ENCODE results near the gene KRTAP21-3. TPM values are rescaled to one million over a fixed set of nuclear protein-coding genes. Genes with fewer than 3 reads are reported as not detected.
"Not testable (repeated sequence)": the region's sequence is repeated elsewhere in the genome, so short reads cannot be mapped to it uniquely, and the experiment has no call there.

Gene KRTAP21-3, protein sequence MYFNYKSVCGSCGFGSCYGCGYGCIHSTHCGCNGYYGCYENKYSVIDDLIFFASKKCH
- total RNA-seq = not detected

GRCh38 chr21:30718239-30718909 is at the start of gene KRTAP21-3:
KRTAP21-3 (minus strand) TSS chr21:30718777; CDS start chr21:30718759, 18 bp downstream.
- intact Hi-C loops (cut with DNase I; ENCODE audit: low total_unique reads) = no loop called here
- Histone ChIP-seq H3K27me3 (no peaks in the 10 kb centered on the region), H3K27ac (no peak within 1 kb of the TSS), H3K4me3 (no peak within 1 kb of the TSS), H3K4me1 (no peaks in the 10 kb centered on the region), H3K36me3 (no peaks in the 10 kb centered on the region), H3K9me3 (no peaks in the 10 kb centered on the region)
- TF ChIP-seq, protein P1, sequence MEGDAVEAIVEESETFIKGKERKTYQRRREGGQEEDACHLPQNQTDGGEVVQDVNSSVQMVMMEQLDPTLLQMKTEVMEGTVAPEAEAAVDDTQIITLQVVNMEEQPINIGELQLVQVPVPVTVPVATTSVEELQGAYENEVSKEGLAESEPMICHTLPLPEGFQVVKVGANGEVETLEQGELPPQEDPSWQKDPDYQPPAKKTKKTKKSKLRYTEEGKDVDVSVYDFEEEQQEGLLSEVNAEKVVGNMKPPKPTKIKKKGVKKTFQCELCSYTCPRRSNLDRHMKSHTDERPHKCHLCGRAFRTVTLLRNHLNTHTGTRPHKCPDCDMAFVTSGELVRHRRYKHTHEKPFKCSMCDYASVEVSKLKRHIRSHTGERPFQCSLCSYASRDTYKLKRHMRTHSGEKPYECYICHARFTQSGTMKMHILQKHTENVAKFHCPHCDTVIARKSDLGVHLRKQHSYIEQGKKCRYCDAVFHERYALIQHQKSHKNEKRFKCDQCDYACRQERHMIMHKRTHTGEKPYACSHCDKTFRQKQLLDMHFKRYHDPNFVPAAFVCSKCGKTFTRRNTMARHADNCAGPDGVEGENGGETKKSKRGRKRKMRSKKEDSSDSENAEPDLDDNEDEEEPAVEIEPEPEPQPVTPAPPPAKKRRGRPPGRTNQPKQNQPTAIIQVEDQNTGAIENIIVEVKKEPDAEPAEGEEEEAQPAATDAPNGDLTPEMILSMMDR (IDR thresholded peaks at IDR 0.05) = no peak
- TF ChIP-seq POLR2AphosphoS5 (IDR thresholded peaks at IDR 0.05) = no peak
- no peak for TF ChIP-seq POLR2A (IDR thresholded peaks at IDR 0.05)
- DNase-seq (ENCODE audit: low spot score in 2 of 2) = no peak

DNA sequence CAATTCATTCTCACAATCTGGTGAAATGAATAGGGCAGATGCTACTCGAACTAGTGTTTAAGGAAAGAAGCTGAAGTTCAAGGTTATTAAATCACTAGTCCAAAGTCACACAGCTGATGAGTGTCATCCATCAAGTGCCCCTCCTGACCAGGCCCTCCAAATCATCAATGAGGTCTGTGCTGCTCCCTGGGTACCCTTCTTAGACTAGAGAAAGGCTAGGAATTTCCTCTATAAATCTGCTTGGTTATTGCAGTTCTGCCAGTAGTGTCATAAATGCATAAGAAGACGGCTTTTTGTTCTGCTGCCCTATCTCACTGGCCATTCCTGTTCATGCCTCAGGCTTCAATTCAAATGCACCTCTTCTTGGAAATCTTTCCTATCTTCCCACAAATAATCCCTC is 42.2 kb upstream of the KRTAP21-3 start:
- H3K27ac ChIP-seq = no peak overlapping the region
- no peaks in the 10 kb centered on the region for H3K4me1 ChIP-seq
- no peaks in the 10 kb centered on the region for H3K9me3 ChIP-seq
- no peaks in the 10 kb centered on the region for H3K27me3 ChIP-seq
- DNase-seq (ENCODE audit: low spot score in 2 of 2) = no peak
- intact Hi-C loops (cut with DNase I; ENCODE audit: low total_unique reads) = no loop called here
- H3K4me3 ChIP-seq = no peak overlapping the region
- no peaks in the 10 kb centered on the region for H3K36me3 ChIP-seq
- TF ChIP-seq POLR2AphosphoS5 (IDR thresholded peaks at IDR 0.05) = no peak
- no peak for TF ChIP-seq POLR2A (IDR thresholded peaks at IDR 0.05)
- TF ChIP-seq, protein P1 (IDR thresholded peaks at IDR 0.05) = no peak

DNA sequence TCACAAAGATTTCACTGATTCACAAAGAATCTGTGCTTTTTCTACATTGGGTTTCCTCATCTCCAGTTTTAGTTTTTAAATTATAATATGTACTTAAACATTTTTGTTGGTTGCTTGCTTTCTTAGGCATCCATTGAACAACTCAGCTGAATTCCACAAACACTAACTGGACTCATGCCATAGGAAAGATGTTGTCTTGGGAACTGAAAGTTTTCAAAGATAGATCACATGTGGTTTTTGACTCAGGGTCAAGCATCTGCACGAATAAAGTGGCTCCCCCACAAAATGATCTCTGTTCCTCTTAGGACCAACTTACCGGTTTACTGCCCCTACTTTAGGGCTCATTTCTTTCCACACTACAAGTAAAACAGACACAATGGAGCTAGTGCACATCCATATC is 39.7 kb upstream of the KRTAP21-3 start:
- Histone ChIP-seq H3K27ac (no peak overlapping the region), H3K9me3 (no peaks in the 10 kb centered on the region), H3K27me3 (no peaks in the 10 kb centered on the region), H3K36me3 (no peaks in the 10 kb centered on the region), H3K4me3 (no peak overlapping the region), H3K4me1 (no peaks in the 10 kb centered on the region)
- intact Hi-C loops (cut with DNase I; ENCODE audit: low total_unique reads) = no loop called here
- DNase-seq (ENCODE audit: low spot score in 2 of 2) = no peak
- no peak for TF ChIP-seq POLR2A (IDR thresholded peaks at IDR 0.05)

DNA sequence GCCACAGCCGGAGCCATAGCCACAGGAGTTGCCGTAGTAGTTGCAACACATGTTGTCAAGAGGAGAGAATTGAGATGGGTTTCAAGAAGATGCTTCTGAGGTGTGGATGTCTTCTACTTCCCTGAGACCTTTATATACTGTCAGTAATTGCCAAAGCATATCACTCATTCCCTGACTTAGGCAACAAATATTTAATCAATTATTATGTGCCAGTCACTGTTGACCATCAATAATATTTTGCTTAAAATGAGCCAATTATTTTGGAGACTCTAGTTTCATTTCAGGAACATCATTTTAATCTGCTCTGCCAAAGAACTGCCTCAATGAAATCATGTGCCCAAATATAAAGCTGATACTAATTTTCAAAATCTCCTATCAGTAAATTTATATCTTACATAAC is 36.8 kb upstream of the KRTAP21-3 start, which contains the start of gene KRTAP21-1:
Gene KRTAP21-1 (minus strand): TSS at position 101 of the 400 bp plus-strand sequence. CDS start 50 bp downstream, at position 51.
- intact Hi-C loops (cut with DNase I; ENCODE audit: low total_unique reads); H3K27ac ChIP-seq; H3K36me3 ChIP-seq; H3K9me3 ChIP-seq; DNase-seq (ENCODE audit: low spot score in 2 of 2); H3K27me3 ChIP-seq; H3K4me1 ChIP-seq; H3K4me3 ChIP-seq: not testable (repeated sequence)

GRCh38 chr21:30747159-30747558 is 28.6 kb upstream of the KRTAP21-3 start, which contains the start of gene KRTAP21-2:
KRTAP21-2 (minus strand) TSS chr21:30747259; CDS start chr21:30747202, 57 bp downstream.
- intact Hi-C loops (cut with DNase I; ENCODE audit: low total_unique reads) = loop anchor here (5.0 kb wide), 1 partner anchor 135 kb away; the partner anchor contains the start of gene KRTAP11-1
- H3K4me3 ChIP-seq = no peak within 1 kb of the TSS
- H3K27me3 ChIP-seq = no peaks in the 10 kb centered on the region
- no peaks in the 10 kb centered on the region for H3K9me3 ChIP-seq
- no peak for DNase-seq (ENCODE audit: low spot score in 2 of 2)
- TF ChIP-seq, protein P1 (IDR thresholded peaks at IDR 0.05) = no peak
- no peak for TF ChIP-seq POLR2AphosphoS5 (IDR thresholded peaks at IDR 0.05)
- TF ChIP-seq POLR2A (IDR thresholded peaks at IDR 0.05) = no peak
- no peaks in the 10 kb centered on the region for H3K36me3 ChIP-seq
- no peak within 1 kb of the TSS for H3K27ac ChIP-seq
- no peaks in the 10 kb centered on the region for H3K4me1 ChIP-seq

GRCh38 chr21:30740462-30740861 is 21.9 kb upstream of the KRTAP21-3 start:
- no peak for DNase-seq (ENCODE audit: low spot score in 2 of 2)
- H3K36me3 ChIP-seq = no peaks in the 10 kb centered on the region
- H3K9me3 ChIP-seq = no peaks in the 10 kb centered on the region
- H3K27ac ChIP-seq = no peak overlapping the region
- no peaks in the 10 kb centered on the region for H3K27me3 ChIP-seq
- intact Hi-C loops (cut with DNase I; ENCODE audit: low total_unique reads) = no loop called here
- no peaks in the 10 kb centered on the region for H3K4me1 ChIP-seq
- H3K4me3 ChIP-seq = no peak overlapping the region
- TF ChIP-seq, protein P1 (IDR thresholded peaks at IDR 0.05) = no peak
- no peak for TF ChIP-seq POLR2A (IDR thresholded peaks at IDR 0.05)
